SK-N-SH (cell line): Measurements from ENCODE around the gene CRYBG2. TPM values are rescaled to one million over a fixed set of nuclear protein-coding genes. Genes with fewer than 3 reads are reported as not detected.

Source experiments
- CTCF ChIA-PET: fragments of 300-600, 350-600 bp; formaldehyde crosslinking; extraction: SDS; loops from one replicate; lab custom pipeline; 2021; lab: Yijun Ruan, JAX
- POLR2A ChIA-PET: fragments of 350-600 bp; sonication (Branson Sonifier 250); formaldehyde crosslinking; extraction: SDS; loops from one replicate; lab custom pipeline; 2020; ENCODE audit warnings: antibody characterized with exemption, inconsistent platforms; lab: Yijun Ruan, JAX
- DNase-seq: peaks from one replicate; pipeline ENCODE4 v3.0.0; 2012
- H2AFZ ChIP-seq: fragments of 200-600 bp; sonication (generic); 2 replicates; pipeline ENCODE4 v1.8.1; 2016; ENCODE audit warnings: antibody characterized with exemption, mild to moderate bottlenecking, low read depth
- H3F3A ChIP-seq: fragments of 200-600 bp; sonication (generic); replicated peaks from 2 replicates; pipeline ENCODE3; 2016; ENCODE audit warnings: antibody characterized with exemption, mild to moderate bottlenecking; ENCODE audit not compliant: insufficient read depth
- H3K27ac ChIP-seq, 2 experiments: fragments of 200-500 bp in 1 of 2; fragments of 200-600 bp in 1 of 2; sonication (Bioruptor generic) in 1 of 2; sonication (generic), shearing (Covaris generic) in 1 of 2; 2 replicates each; pipeline versions ENCODE4 v1.5.1 to v1.6.1; 2014 to 2016; ENCODE audit warnings: low read depth in 2 of 2, inconsistent platforms in 1 of 2, low read length in 1 of 2, mild to moderate bottlenecking in 1 of 2, mixed read lengths in 1 of 2
- H3K27me3 ChIP-seq: fragments of 200-600 bp; sonication (generic), shearing (Covaris generic); 2 replicates; pipeline ENCODE4 v1.6.1; 2016; ENCODE audit warnings: mixed run types; ENCODE audit not compliant: insufficient read depth
- H3K36me3 ChIP-seq, 2 experiments: fragments of 200-500 bp in 1 of 2; fragments of 200-600 bp in 1 of 2; sonication (Bioruptor generic) in 1 of 2; sonication (generic) in 1 of 2; replicated peaks in 1 of 2; 2 replicates each; pipeline versions ENCODE3 to v1.5.1; 2014 to 2016; ENCODE audit warnings: low read length in 1 of 2, mild to moderate bottlenecking in 1 of 2; ENCODE audit not compliant: insufficient read depth in 2 of 2, control insufficient read depth in 1 of 2
- H3K4me1 ChIP-seq, 2 experiments: fragments of 200-500 bp in 1 of 2; fragments of 200-600 bp in 1 of 2; sonication (Bioruptor generic) in 1 of 2; sonication (generic), shearing (Covaris generic) in 1 of 2; 2 replicates each; pipeline versions ENCODE4 v1.5.1 to v1.6.1; 2014 to 2016; ENCODE audit warnings: low read depth in 1 of 2, low read length in 1 of 2, mixed run types in 1 of 2; ENCODE audit not compliant: insufficient read depth in 2 of 2, control insufficient read depth in 1 of 2
- H3K4me2 ChIP-seq: fragments of 200-600 bp; sonication (generic), shearing (Covaris generic); 2 replicates; pipeline ENCODE4 v1.6.1; 2017; ENCODE audit warnings: mixed run types
- H3K4me3 ChIP-seq, 2 experiments: fragments of 200-500 bp in 1 of 2; fragments of 200-600 bp in 1 of 2; sonication (Bioruptor generic) in 1 of 2; sonication (generic), shearing (Covaris generic) in 1 of 2; 2 replicates each; pipeline versions ENCODE4 v1.5.1 to v1.8.1; 2014 to 2016; ENCODE audit warnings: low read depth in 2 of 2, inconsistent platforms in 1 of 2, low read length in 1 of 2, mild to moderate bottlenecking in 1 of 2, mixed read lengths in 1 of 2, moderate library complexity in 1 of 2
- H3K79me2 ChIP-seq: fragments of 200-600 bp; sonication (generic); 2 replicates; pipeline ENCODE4 v1.8.1; 2017; ENCODE audit warnings: mild to moderate bottlenecking; ENCODE audit not compliant: insufficient read depth
- H3K9ac ChIP-seq: fragments of 200-600 bp; sonication (generic); 2 replicates; pipeline ENCODE4 v1.6.1; 2017; ENCODE audit warnings: mixed run types
- H3K9me2 ChIP-seq: fragments of 200-600 bp; sonication (generic); 2 replicates; pipeline ENCODE4 v1.6.1; 2017; ENCODE audit warnings: mixed run types
- H3K9me3 ChIP-seq: fragments of 200-600 bp; sonication (generic); 2 replicates; pipeline ENCODE4 v1.6.1; 2017; ENCODE audit warnings: mixed run types, mild to moderate bottlenecking, moderate library complexity
- H4K20me1 ChIP-seq: fragments of 200-600 bp; sonication (generic); 2 replicates; pipeline ENCODE4 v1.6.1; 2017; ENCODE audit warnings: mild to moderate bottlenecking, mixed run types; ENCODE audit not compliant: insufficient read depth
- CHD2 ChIP-seq: fragments of 150-350 bp; IDR thresholded peaks from 2 replicates; pipeline ENCODE4 v1.6.1; 2018; ENCODE audit warnings: low read length; ENCODE audit not compliant: partially characterized antibody
- EP300 ChIP-seq, 2 experiments: IDR thresholded peaks; 2 replicates each; pipeline versions ENCODE4 v1.4.0 to v1.6.1; 2012; ENCODE audit warnings: borderline replicate concordance in 1 of 2, low read depth in 1 of 2, low read length in 1 of 2
- RCOR1 ChIP-seq: fragments of 150-350 bp; IDR thresholded peaks from 2 replicates; pipeline ENCODE4 v1.6.1; 2017; ENCODE audit warnings: antibody characterized with exemption, low read length
- TAF1 ChIP-seq: IDR thresholded peaks from 2 replicates; pipeline ENCODE4 v1.6.1; 2012; ENCODE audit warnings: low read depth, mild to moderate bottlenecking, low read length, moderate library complexity, borderline replicate concordance
- YY1 ChIP-seq: IDR thresholded peaks from 2 replicates; pipeline ENCODE4 v1.4.0; 2012; ENCODE audit warnings: low read depth, mild to moderate bottlenecking
- WGBS: methylation state at CpG from one replicate; pipeline ENCODE4 v1.1.6; 2017; ENCODE audit warnings: low lambda C conversion rate; 5-methylcytosine and 5-hydroxymethylcytosine counted together
- polyA plus RNA-seq, 3 experiments: library from polyadenylated mRNA; depleted of rRNA; stranded (reverse); fragments of >200 nt; gene quantifications; 2 replicates each; pipeline ENCODE4 v1.2.3, GENCODE V29; 2012
- TF ChIP-seq, protein P1 (sequence below): fragments of 150-350 bp; IDR thresholded peaks from 2 replicates; pipeline ENCODE4 v1.6.1; 2016; ENCODE audit warnings: mild to moderate bottlenecking, low read depth, low read length
- TF ChIP-seq, protein P2 (sequence below): IDR thresholded peaks from 2 replicates; pipeline ENCODE4 v1.6.1; 2012; ENCODE audit warnings: mild to moderate bottlenecking, low read depth, low read length, moderate library complexity

CRYBG2 gene
- polyA plus RNA-seq, 1 of the 3 experiments (the other 2 are of a cell fraction): 0.08 TPM

DNA sequence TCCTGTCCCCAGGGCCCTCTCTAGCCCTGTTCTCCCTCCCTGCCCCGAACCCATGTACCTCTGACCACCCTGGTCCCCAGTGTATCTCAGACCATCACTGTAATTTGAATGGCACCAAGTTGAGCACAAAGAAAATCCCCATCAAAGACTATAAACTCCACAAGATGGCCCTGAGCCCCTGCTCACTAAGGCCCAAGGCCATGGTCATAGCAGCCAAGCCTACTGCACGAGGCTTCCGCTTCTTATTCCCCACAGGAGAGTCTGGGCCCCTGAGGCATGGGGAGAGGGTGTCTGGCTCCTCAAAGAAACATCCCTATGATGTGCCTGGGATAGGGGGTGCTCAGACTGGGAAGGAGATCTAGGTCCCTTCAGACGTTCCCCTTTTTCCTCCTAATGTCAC is 14.1 kb upstream of the CRYBG2 start:
- ChIA-PET POLR2A (no interaction called here), CTCF (interaction anchor here (1.1 to 1.4 kb wide), 2 partner anchors 49 to 93 kb away, joined by 3 to 4 read pairs; no protein-coding TSS in a partner anchor)
- H3K9me2 ChIP-seq: no peaks in the 10 kb centered on the region
- H3K79me2 ChIP-seq: no peaks in the 10 kb centered on the region
- no peak overlapping the region for H3K9ac ChIP-seq
- 42% methylated on average over 3 of the region's 4 CpGs for WGBS
- no peaks in the 10 kb centered on the region for H4K20me1 ChIP-seq
- H3K4me1 ChIP-seq: no peaks in the 10 kb centered on the region
- no peak overlapping the region for H2AFZ ChIP-seq
- H3K36me3 ChIP-seq: no peaks in the 10 kb centered on the region
- H3K4me3 ChIP-seq: no peak overlapping the region
- H3K27ac ChIP-seq: no peak overlapping the region
- DNase-seq: no peak
- TF ChIP-seq EP300 (IDR thresholded peaks at IDR 0.05; ENCODE audit: borderline replicate concordance in 1 of 2, low read depth in 1 of 2, low read length in 1 of 2) (no peak), TAF1 (no peak), RCOR1 (no peak), CHD2 (no peak), YY1 (no peak)
- TF ChIP-seq, protein P1, sequence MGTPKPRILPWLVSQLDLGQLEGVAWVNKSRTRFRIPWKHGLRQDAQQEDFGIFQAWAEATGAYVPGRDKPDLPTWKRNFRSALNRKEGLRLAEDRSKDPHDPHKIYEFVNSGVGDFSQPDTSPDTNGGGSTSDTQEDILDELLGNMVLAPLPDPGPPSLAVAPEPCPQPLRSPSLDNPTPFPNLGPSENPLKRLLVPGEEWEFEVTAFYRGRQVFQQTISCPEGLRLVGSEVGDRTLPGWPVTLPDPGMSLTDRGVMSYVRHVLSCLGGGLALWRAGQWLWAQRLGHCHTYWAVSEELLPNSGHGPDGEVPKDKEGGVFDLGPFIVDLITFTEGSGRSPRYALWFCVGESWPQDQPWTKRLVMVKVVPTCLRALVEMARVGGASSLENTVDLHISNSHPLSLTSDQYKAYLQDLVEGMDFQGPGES: no peak
- TF ChIP-seq, all 33 proteins: peak for 0
- Histone ChIP-seq H3K4me2 (no peak overlapping the region), H3F3A (no peaks in the 10 kb centered on the region), H3K9me3 (no peaks in the 10 kb centered on the region), H3K27me3 (no peaks in the 10 kb centered on the region; the same call in 1 of the 2 replicates)

DNA sequence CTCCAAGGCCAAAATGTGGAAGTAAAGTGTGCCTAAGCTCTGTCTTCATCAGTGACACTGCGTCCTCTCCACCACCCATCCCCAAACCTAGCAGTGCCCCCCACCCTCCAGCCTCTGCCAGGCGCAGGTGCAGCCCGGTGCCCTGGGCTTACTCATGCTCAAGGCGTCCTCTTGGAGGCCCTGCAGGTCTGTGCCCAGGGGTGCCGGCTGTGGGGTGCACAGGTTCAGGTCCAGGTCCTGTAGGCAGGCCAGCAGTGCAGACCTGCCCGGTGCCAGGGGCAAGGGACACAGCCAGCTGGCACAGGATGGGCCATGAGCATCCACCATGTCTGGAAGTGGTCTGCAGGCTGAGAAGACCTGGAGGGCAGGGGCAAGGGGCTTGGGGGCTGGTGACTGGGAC is 13.5 kb upstream of the CRYBG2 start:
- WGBS: no CpG with 5 or more reads among the region's 6 CpGs
- Histone ChIP-seq H3K27me3 (no peaks in the 10 kb centered on the region; the same call in 1 of the 2 replicates), H3K79me2 (no peaks in the 10 kb centered on the region), H3K27ac (no peak overlapping the region), H3K4me1 (no peaks in the 10 kb centered on the region), H3K4me2 (no peak overlapping the region), H3K9me3 (no peaks in the 10 kb centered on the region), H3K9ac (no peak overlapping the region), H4K20me1 (no peaks in the 10 kb centered on the region), H3K4me3 (no peak overlapping the region), H2AFZ (no peak overlapping the region), H3F3A (no peaks in the 10 kb centered on the region), H3K9me2 (no peaks in the 10 kb centered on the region), H3K36me3 (no peaks in the 10 kb centered on the region)
- no peak for TF ChIP-seq CHD2
- TF ChIP-seq RCOR1: no peak
- TF ChIP-seq, protein P2, sequence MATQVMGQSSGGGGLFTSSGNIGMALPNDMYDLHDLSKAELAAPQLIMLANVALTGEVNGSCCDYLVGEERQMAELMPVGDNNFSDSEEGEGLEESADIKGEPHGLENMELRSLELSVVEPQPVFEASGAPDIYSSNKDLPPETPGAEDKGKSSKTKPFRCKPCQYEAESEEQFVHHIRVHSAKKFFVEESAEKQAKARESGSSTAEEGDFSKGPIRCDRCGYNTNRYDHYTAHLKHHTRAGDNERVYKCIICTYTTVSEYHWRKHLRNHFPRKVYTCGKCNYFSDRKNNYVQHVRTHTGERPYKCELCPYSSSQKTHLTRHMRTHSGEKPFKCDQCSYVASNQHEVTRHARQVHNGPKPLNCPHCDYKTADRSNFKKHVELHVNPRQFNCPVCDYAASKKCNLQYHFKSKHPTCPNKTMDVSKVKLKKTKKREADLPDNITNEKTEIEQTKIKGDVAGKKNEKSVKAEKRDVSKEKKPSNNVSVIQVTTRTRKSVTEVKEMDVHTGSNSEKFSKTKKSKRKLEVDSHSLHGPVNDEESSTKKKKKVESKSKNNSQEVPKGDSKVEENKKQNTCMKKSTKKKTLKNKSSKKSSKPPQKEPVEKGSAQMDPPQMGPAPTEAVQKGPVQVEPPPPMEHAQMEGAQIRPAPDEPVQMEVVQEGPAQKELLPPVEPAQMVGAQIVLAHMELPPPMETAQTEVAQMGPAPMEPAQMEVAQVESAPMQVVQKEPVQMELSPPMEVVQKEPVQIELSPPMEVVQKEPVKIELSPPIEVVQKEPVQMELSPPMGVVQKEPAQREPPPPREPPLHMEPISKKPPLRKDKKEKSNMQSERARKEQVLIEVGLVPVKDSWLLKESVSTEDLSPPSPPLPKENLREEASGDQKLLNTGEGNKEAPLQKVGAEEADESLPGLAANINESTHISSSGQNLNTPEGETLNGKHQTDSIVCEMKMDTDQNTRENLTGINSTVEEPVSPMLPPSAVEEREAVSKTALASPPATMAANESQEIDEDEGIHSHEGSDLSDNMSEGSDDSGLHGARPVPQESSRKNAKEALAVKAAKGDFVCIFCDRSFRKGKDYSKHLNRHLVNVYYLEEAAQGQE: no peak
- ChIA-PET CTCF (interaction anchor here (0.8 to 1.4 kb wide), 3 partner anchors 24 to 92 kb away, joined by 3 to 5 read pairs (median 4); no protein-coding TSS in a partner anchor), POLR2A (no interaction called here)
- DNase-seq: peak; percentile 6
